Hematopoietic multipotent progenitor cell treated with erythropoietin and hydrocortisone succinate and interleukin-3 and kit ligand, for 17 days (in vitro differentiated cells): ENCODE data around the gene HECTD1.
"Not testable (repeated sequence)": the region's sequence is repeated elsewhere in the genome, so short reads cannot be mapped to it uniquely, and the experiment has no call there.

Experiments used
- DNase-seq: peaks from one replicate; pipeline ENCODE4 v3.0.0-alpha.2; 2015; ENCODE audit warnings: low spot score

HECTD1 gene

GRCh38 chr14:31224808-31225207, 17.2 kb upstream of the HECTD1 start:
- no peak for DNase-seq

- DNase-seq: no peak
Measured at GRCh38 chr14:31223331-31223730, 15.7 kb upstream of the HECTD1 start.

GRCh38 chr14:31222834-31223233, 15.2 kb upstream of the HECTD1 start:
- DNase-seq: no peak

- DNase-seq: no peak
Measured at GRCh38 chr14:31221266-31221665, 13.7 kb upstream of the HECTD1 start.

- no peak for DNase-seq
Measured at GRCh38 chr14:31219169-31219568, 11.6 kb upstream of the HECTD1 start.

- DNase-seq: no peak
Measured at GRCh38 chr14:31216359-31216758, 8.8 kb upstream of the HECTD1 start.

GRCh38 chr14:31212893-31213292, 5.3 kb upstream of the HECTD1 start:
- DNase-seq: no peak

GRCh38 chr14:31209605-31210004, 2.0 kb upstream of the HECTD1 start:
- DNase-seq: no peak

- DNase-seq: no peak
Measured at GRCh38 chr14:31208546-31209424, 1.2 kb upstream of the HECTD1 start.

GRCh38 chr14:31207287-31207754, 272 bp downstream of the HECTD1 start:
- DNase-seq: no peak

GRCh38 chr14:31206536-31207286, 882 bp downstream of the HECTD1 start:
- DNase-seq: peak; percentile 68

- peak; percentile 77 for DNase-seq
Measured at GRCh38 chr14:31205681-31206535, 1.7 kb downstream of the HECTD1 start.

- peak; percentile 30 for DNase-seq
Measured at GRCh38 chr14:31204593-31205534, 2.7 kb downstream of the HECTD1 start.

GRCh38 chr14:31203899-31204592, 3.5 kb downstream of the HECTD1 start:
- not testable (repeated sequence) for DNase-seq

- no peak for DNase-seq
Measured at GRCh38 chr14:31203414-31203742, 4.2 kb downstream of the HECTD1 start.

- DNase-seq: no peak
Measured at GRCh38 chr14:31201111-31201510, 6.5 kb downstream of the HECTD1 start.

- DNase-seq: no peak
Measured at GRCh38 chr14:31200702-31200990, 6.9 kb downstream of the HECTD1 start.

- no peak for DNase-seq
Measured at GRCh38 chr14:31197671-31198070, 9.9 kb downstream of the HECTD1 start.

GRCh38 chr14:31196839-31197492, 10.6 kb downstream of the HECTD1 start:
- DNase-seq: peak; percentile 37

GRCh38 chr14:31194661-31195060, 12.9 kb downstream of the HECTD1 start:
- DNase-seq: no peak
